Thyroid gland (tissue), 4 donors: Measurements from ENCODE around the gene UBE2I. TPM values are rescaled to one million over a fixed set of nuclear protein-coding genes. Genes with fewer than 3 reads are reported as not detected.

Source experiments
- DNase-seq, 2 donors: peaks; one replicate each; pipeline ENCODE4 v3.0.0-alpha.2; 2019
- H3K27ac ChIP-seq, 3 donors: fragments of 200-600 bp; sonication (generic); 1 replicate in 2 of 3; 2 replicates in 1 of 3; pipeline ENCODE4 v1.5.1; 2016 to 2019; ENCODE audit warnings: mild to moderate bottlenecking in 1 of 3, moderate library complexity in 1 of 3
- H3K27me3 ChIP-seq: fragments of 200-600 bp; sonication (generic); one replicate; pipeline ENCODE4 v1.5.1; 2019
- H3K36me3 ChIP-seq, 2 donors: fragments of 200-600 bp; sonication (generic); one replicate each; pipeline ENCODE4 v1.5.1; 2016 to 2019
- H3K4me1 ChIP-seq, 2 donors: fragments of 200-600 bp; sonication (generic); one replicate each; pipeline ENCODE4 v1.5.1; 2017 to 2019
- H3K4me3 ChIP-seq, 3 donors: fragments of 200-600 bp; sonication (generic); replicated peaks in 1 of 3; 1 replicate in 2 of 3; 2 replicates in 1 of 3; pipeline ENCODE4 v1.5.1; 2016; ENCODE audit warnings: mild to moderate bottlenecking in 1 of 3
- H3K9me3 ChIP-seq: fragments of 200-600 bp; sonication (generic); one replicate; pipeline ENCODE4 v1.5.1; 2017
- CTCF ChIP-seq, 6 experiments: fragments of 200-600 bp in 3 of 6; fragments of 450-650 bp in 3 of 6; sonication (generic) in 3 of 6; IDR thresholded peaks; one replicate each; pipeline ENCODE4 v1.5.1; 2016 to 2019; ENCODE audit warnings: antibody characterized with exemption in 6 of 6, mild to moderate bottlenecking in 2 of 6, inconsistent platforms in 1 of 6, moderate library complexity in 1 of 6
- POLR2A ChIP-seq, 2 donors: fragments of 450-650 bp; IDR thresholded peaks; one replicate each; pipeline ENCODE4 v1.6.1; 2017; ENCODE audit warnings: antibody characterized with exemption in 2 of 2, mild to moderate bottlenecking in 2 of 2, moderate library complexity in 1 of 2
- WGBS, 2 donors: methylation state at CpG; one replicate each; pipeline ENCODE4 v1.1.5; 2017; 5-methylcytosine and 5-hydroxymethylcytosine counted together
- intact Hi-C: fragments of 100-400 bp; cut with DNase I; formaldehyde crosslinking; loops from one replicate; pipeline ENCODE4 v1.15.1; 2023
- total RNA-seq, 4 donors: library from RNA; depleted of rRNA; stranded (reverse); fragments of >200 nt; gene quantifications; one replicate each; pipeline ENCODE4 v1.2.3, GENCODE V29; 2016

UBE2I gene
- total RNA-seq, 4 donors from 2014 or later: 43.4 to 107 (median 79.6) TPM

GRCh38 chr16:1273816-1274215, 35.6 kb upstream of the UBE2I start:
- Histone ChIP-seq H3K27ac (no peak overlapping the region), H3K4me1 (peaks cover 0 to 9% of the 10 kb centered on the region in 2 donors), H3K4me3 (no peak overlapping the region), H3K36me3 (no peaks in the 10 kb centered on the region), H3K27me3 (no peaks in the 10 kb centered on the region), H3K9me3 (no peaks in the 10 kb centered on the region)
- intact Hi-C loops: no loop called here
- no peak for DNase-seq
- WGBS, 2 donors: 90 to 94% methylated on average over 9 to 15 of the region's 15 CpGs
- TF ChIP-seq CTCF (IDR thresholded peaks at IDR 0.05) (no peak), POLR2A (IDR thresholded peaks at IDR 0.05) (no peak)

- Histone ChIP-seq H3K4me3 (no peak overlapping the region), H3K27me3 (no peaks in the 10 kb centered on the region), H3K9me3 (no peaks in the 10 kb centered on the region), H3K36me3 (no peaks in the 10 kb centered on the region), H3K4me1 (peaks cover 0 to 9% of the 10 kb centered on the region in 2 donors), H3K27ac (no peak overlapping the region)
- intact Hi-C loops: no loop called here
- no peak for DNase-seq
- 94 to 96% methylated on average over 7 of the region's 7 CpGs for WGBS, 2 donors
- no peak for TF ChIP-seq POLR2A (IDR thresholded peaks at IDR 0.05)
Measured at GRCh38 chr16:1274767-1275166, 34.7 kb upstream of the UBE2I start.

- Histone ChIP-seq H3K4me3 (no peak overlapping the region), H3K27ac (no peak overlapping the region), H3K9me3 (no peaks in the 10 kb centered on the region), H3K27me3 (no peaks in the 10 kb centered on the region), H3K36me3 (no peaks in the 10 kb centered on the region), H3K4me1 (peaks cover 0 to 9% of the 10 kb centered on the region in 2 donors)
- intact Hi-C loops: no loop called here
- DNase-seq: no peak
- TF ChIP-seq POLR2A (IDR thresholded peaks at IDR 0.05) (no peak), CTCF (IDR thresholded peaks at IDR 0.05) (no peak)
- WGBS, 2 donors: 46 to 75% methylated on average over 10 to 24 of the region's 30 CpGs
Measured at GRCh38 chr16:1275791-1276579, 33.5 kb upstream of the UBE2I start.

- no peak overlapping the region for H3K4me3 ChIP-seq
- no peak for DNase-seq
- no peak overlapping the region for H3K27ac ChIP-seq
- H3K36me3 ChIP-seq: no peaks in the 10 kb centered on the region
- TF ChIP-seq POLR2A (IDR thresholded peaks at IDR 0.05) (no peak), CTCF (IDR thresholded peaks at IDR 0.05) (no peak)
- no peaks in the 10 kb centered on the region for H3K9me3 ChIP-seq
- no CpG with 5 or more reads among the region's 14 CpGs for WGBS, 2 donors
- no peaks in the 10 kb centered on the region for H3K27me3 ChIP-seq
- intact Hi-C loops: no loop called here
- H3K4me1 ChIP-seq: peaks cover 0 to 5% of the 10 kb centered on the region in 2 donors
Measured at GRCh38 chr16:1276580-1276878, 32.9 kb upstream of the UBE2I start.

- WGBS, 2 donors: 54 to 56% methylated on average over 4 to 9 of the region's 19 CpGs
- intact Hi-C loops: no loop called here
- H3K27me3 ChIP-seq: no peaks in the 10 kb centered on the region
Measured at GRCh38 chr16:1277151-1277598, 32.3 kb upstream of the UBE2I start.

More at GRCh38 chr16:1277151-1277598, 32.3 kb upstream of the UBE2I start:
- no peak for DNase-seq
- no peak overlapping the region for H3K4me3 ChIP-seq
- H3K9me3 ChIP-seq: no peaks in the 10 kb centered on the region
- H3K27ac ChIP-seq: no peak overlapping the region
- no peaks in the 10 kb centered on the region for H3K36me3 ChIP-seq
- TF ChIP-seq POLR2A (IDR thresholded peaks at IDR 0.05): no peak
- no peak for TF ChIP-seq CTCF (IDR thresholded peaks at IDR 0.05)
- H3K4me1 ChIP-seq: no peaks in the 10 kb centered on the region
